AG04449 (cell line): ENCODE results near the gene TXNDC2.
"Not testable (repeated sequence)": the region's sequence is repeated elsewhere in the genome, so short reads cannot be mapped to it uniquely, and the experiment has no call there.

Experiments
- CTCF ChIA-PET: fragments of 350-600 bp; formaldehyde crosslinking; extraction: SDS; loops from one replicate; lab custom pipeline; 2021; ENCODE audit warnings: antibody characterized with exemption; lab: Yijun Ruan, JAX
- POLR2A ChIA-PET: fragments of 400-600, 350-600 bp; formaldehyde crosslinking; extraction: SDS; loops from one replicate; lab custom pipeline; 2020; ENCODE audit warnings: antibody characterized with exemption, inconsistent platforms; lab: Yijun Ruan, JAX
- DNase-seq: peaks from one replicate; pipeline ENCODE4 v3.0.0-alpha.2; 2010; ENCODE audit warnings: low read depth, low spot score
- H3K4me3 ChIP-seq: 2 replicates; pipeline ENCODE4 v1.5.1; 2011; ENCODE audit warnings: low read depth, mild to moderate bottlenecking, control low read depth, low read length
- CTCF ChIP-seq: IDR thresholded peaks from one replicate; pipeline ENCODE4 v1.5.1; 2011; ENCODE audit warnings: mild to moderate bottlenecking, moderate library complexity, low read length, control low read depth, inconsistent platforms; ENCODE audit not compliant: insufficient read depth; ENCODE audit errors: missing control alignments

TXNDC2 gene

GRCh38 chr18:9898792-9899549 lies 13.2 kb downstream of the TXNDC2 start:
- no peak overlapping the region for H3K4me3 ChIP-seq
- DNase-seq = no peak
- ChIA-PET CTCF (interaction anchor here (1.5 kb wide), 1 partner anchor 13 kb away, joined by 3 read pairs; the partner anchor contains the start of gene TXNDC2), POLR2A (no interaction called here)
- no peak for TF ChIP-seq CTCF

- H3K4me3 ChIP-seq, POLR2A ChIA-PET, DNase-seq: not testable (repeated sequence)
- CTCF ChIA-PET = interaction anchor here (1.5 kb wide), 1 partner anchor 14 kb away, joined by 3 read pairs; the partner anchor contains the start of gene TXNDC2
Measured at GRCh38 chr18:9899550-9899930, 13.8 kb downstream of the TXNDC2 start.

GRCh38 chr18:9900699-9901098 lies 14.9 kb downstream of the TXNDC2 start:
- ChIA-PET POLR2A (no interaction called here), CTCF (no interaction called here)
- no peak for TF ChIP-seq CTCF

GRCh38 chr18:9901377-9901776 lies 15.6 kb downstream of the TXNDC2 start:
- TF ChIP-seq CTCF = no peak
- no peak overlapping the region for H3K4me3 ChIP-seq
- POLR2A ChIA-PET = no interaction called here
- DNase-seq = no peak
- CTCF ChIA-PET = no interaction called here

More at GRCh38 chr18:9900699-9901098, 14.9 kb downstream of the TXNDC2 start:
- H3K4me3 ChIP-seq = no peak overlapping the region
- DNase-seq = no peak

GRCh38 chr18:9902264-9902663 lies 16.5 kb downstream of the TXNDC2 start:
- POLR2A ChIA-PET, H3K4me3 ChIP-seq, CTCF ChIA-PET, DNase-seq: not testable (repeated sequence)

- ChIA-PET CTCF (no interaction called here), POLR2A (no interaction called here)
- H3K4me3 ChIP-seq = no peak overlapping the region
- TF ChIP-seq CTCF = no peak
- no peak for DNase-seq
Measured at GRCh38 chr18:9902832-9903231, 17.1 kb downstream of the TXNDC2 start.

- no peak for DNase-seq
- ChIA-PET POLR2A (no interaction called here), CTCF (no interaction called here)
- TF ChIP-seq CTCF = no peak
- no peak overlapping the region for H3K4me3 ChIP-seq
Measured at GRCh38 chr18:9905401-9905922, 19.7 kb downstream of the TXNDC2 start.
